Amniotic stem cell (primary cell): ENCODE data around the gene PLS3.
"Not testable (repeated sequence)": the region's sequence is repeated elsewhere in the genome, so short reads cannot be mapped to it uniquely, and the experiment has no call there.

ENCODE experiments used
- DNase-seq: peaks from one replicate; lab custom pipeline; 2025; lab: John Stamatoyannopoulos, UW

The PLS3 gene

GRCh38 chrX:115560978-115561604 is at the start of gene PLS3:
Gene PLS3 (plus strand): TSS chrX:115561174. CDS start chrX:115610251, 49,077 bp downstream.
- peak; percentile 32 for DNase-seq

- no peak for DNase-seq
These were observed 42.9 kb upstream of the PLS3 start for GRCh38 chrX:115518113-115518512.

- DNase-seq = no peak
These were observed 39.2 kb upstream of the PLS3 start for GRCh38 chrX:115521741-115522140.

GRCh38 chrX:115522952-115523351 is 38.0 kb upstream of the PLS3 start:
- DNase-seq = no peak

- no peak for DNase-seq
These were observed 35.5 kb upstream of the PLS3 start for GRCh38 chrX:115525486-115525885.

GRCh38 chrX:115531818-115532403 is 29.1 kb upstream of the PLS3 start:
- DNase-seq = no peak

GRCh38 chrX:115533485-115533884 is 27.5 kb upstream of the PLS3 start:
- no peak for DNase-seq

- DNase-seq = no peak
These were observed 26.6 kb upstream of the PLS3 start for GRCh38 chrX:115534383-115534782.

- DNase-seq = no peak
These were observed 25.6 kb upstream of the PLS3 start for GRCh38 chrX:115535421-115535820.

- DNase-seq = no peak
These were observed 25.1 kb upstream of the PLS3 start for GRCh38 chrX:115535844-115536243.

GRCh38 chrX:115539841-115540240 is 21.1 kb upstream of the PLS3 start:
- no peak for DNase-seq

GRCh38 chrX:115541045-115541444 is 19.9 kb upstream of the PLS3 start:
- DNase-seq = not testable (repeated sequence)

GRCh38 chrX:115547448-115547847 is 13.5 kb upstream of the PLS3 start:
- DNase-seq = no peak

GRCh38 chrX:115549008-115549407 is 12.0 kb upstream of the PLS3 start:
- DNase-seq = no peak

GRCh38 chrX:115553171-115553570 is 7.8 kb upstream of the PLS3 start:
- DNase-seq = no peak

GRCh38 chrX:115559672-115560071 is 1.3 kb upstream of the PLS3 start:
- DNase-seq = no peak

- no peak for DNase-seq
These were observed 580 bp upstream of the PLS3 start for GRCh38 chrX:115560211-115560977.

- peak; percentile 7 for DNase-seq
These were observed 868 bp downstream of the PLS3 start for GRCh38 chrX:115561605-115562479.

- no peak for DNase-seq
These were observed 1.5 kb downstream of the PLS3 start for GRCh38 chrX:115562480-115562847.

GRCh38 chrX:115563633-115564162 is 2.7 kb downstream of the PLS3 start:
- DNase-seq = no peak

- no peak for DNase-seq
These were observed 3.3 kb downstream of the PLS3 start for GRCh38 chrX:115564243-115564642.

- no peak for DNase-seq
These were observed 4.9 kb downstream of the PLS3 start for GRCh38 chrX:115565888-115566287.
